Neuronal stem cell (in vitro differentiated cells): Measurements from ENCODE around the gene TMTC1.

Experiments used
- DNase-seq: peaks from one replicate; pipeline ENCODE4 v3.0.0-alpha.2; 2013; ENCODE audit warnings: low spot score
- H2AFZ ChIP-seq: one replicate; pipeline ENCODE4 v1.6.1; 2013; ENCODE audit warnings: mild to moderate bottlenecking, low read length, inconsistent platforms
- H2AK5ac ChIP-seq: 2 replicates; pipeline ENCODE4 v1.6.1; 2013; ENCODE audit warnings: low read depth, mild to moderate bottlenecking, inconsistent platforms, low read length, moderate library complexity, mixed read lengths
- H2BK120ac ChIP-seq: 2 replicates; pipeline ENCODE4 v1.6.1; 2013; ENCODE audit warnings: low read depth, mild to moderate bottlenecking, inconsistent platforms, low read length, moderate library complexity, mixed read lengths
- H2BK12ac ChIP-seq: one replicate; pipeline ENCODE4 v1.6.1; 2013; ENCODE audit warnings: low read length, inconsistent platforms
- H2BK15ac ChIP-seq: 2 replicates; pipeline ENCODE4 v1.6.1; 2013; ENCODE audit warnings: mild to moderate bottlenecking, low read length, inconsistent platforms, mixed read lengths
- H2BK5ac ChIP-seq: one replicate; pipeline ENCODE4 v1.6.1; 2013; ENCODE audit warnings: inconsistent platforms, mild to moderate bottlenecking, low read length, moderate library complexity
- H3K14ac ChIP-seq: one replicate; pipeline ENCODE4 v1.6.1; 2013; ENCODE audit warnings: low read length, inconsistent platforms
- H3K18ac ChIP-seq: 2 replicates; pipeline ENCODE4 v1.6.1; 2013; ENCODE audit warnings: low read length, inconsistent platforms
- H3K23ac ChIP-seq: 2 replicates; pipeline ENCODE4 v1.6.1; 2013; ENCODE audit warnings: low read depth, mild to moderate bottlenecking, mixed read lengths, low read length, inconsistent platforms; ENCODE audit not compliant: poor library complexity
- H3K27ac ChIP-seq: replicated peaks from 3 replicates; pipeline ENCODE4 v1.5.1; 2013; ENCODE audit warnings: low read length, inconsistent platforms
- H3K27me3 ChIP-seq, 3 experiments: 2 replicates each; pipeline ENCODE4 v1.6.1; 2013; ENCODE audit warnings: low read length in 3 of 3, mild to moderate bottlenecking in 2 of 3, inconsistent platforms in 1 of 3, low read depth in 1 of 3, mixed read lengths in 1 of 3, moderate library complexity in 1 of 3; ENCODE audit not compliant: control insufficient read depth in 3 of 3, insufficient read depth in 3 of 3
- H3K36me3 ChIP-seq, 2 donors: replicated peaks in 1 of 2; 2 replicates each; pipeline ENCODE4 v1.6.1; 2013; ENCODE audit warnings: low read length in 2 of 2; ENCODE audit not compliant: control insufficient read depth in 2 of 2, insufficient read depth in 2 of 2
- H3K4ac ChIP-seq: 2 replicates; pipeline ENCODE4 v1.6.1; 2013; ENCODE audit warnings: inconsistent platforms, mild to moderate bottlenecking, low read length, moderate library complexity
- H3K4me1 ChIP-seq, 2 donors: 1 replicate in 1 of 2; 2 replicates in 1 of 2; pipeline ENCODE4 v1.6.1; 2013; ENCODE audit warnings: low read length in 2 of 2, low read depth in 1 of 2; ENCODE audit not compliant: control insufficient read depth in 2 of 2, insufficient read depth in 1 of 2
- H3K4me2 ChIP-seq: one replicate; pipeline ENCODE4 v1.6.1; 2013; ENCODE audit warnings: mild to moderate bottlenecking, low read length, inconsistent platforms; ENCODE audit not compliant: insufficient read depth, poor library complexity, severe bottlenecking
- H3K4me3 ChIP-seq, 2 donors: 2 replicates each; pipeline ENCODE4 v1.5.1; 2013; ENCODE audit warnings: low read length in 2 of 2, mild to moderate bottlenecking in 2 of 2, inconsistent platforms in 1 of 2, moderate library complexity in 1 of 2
- H3K79me1 ChIP-seq: one replicate; pipeline ENCODE4 v1.6.1; 2013; ENCODE audit warnings: low read depth, mild to moderate bottlenecking, inconsistent platforms, low read length, moderate library complexity
- H3K9ac ChIP-seq: one replicate; pipeline ENCODE4 v1.6.1; 2013; ENCODE audit warnings: mild to moderate bottlenecking, low read depth, low read length, inconsistent platforms; ENCODE audit not compliant: poor library complexity
- H3K9me3 ChIP-seq, 2 donors: replicated peaks in 1 of 2; 2 replicates each; pipeline versions ENCODE3 to v1.6.1; 2013; ENCODE audit warnings: low read length in 2 of 2, mild to moderate bottlenecking in 2 of 2, inconsistent platforms in 1 of 2, low read depth in 1 of 2, mixed read lengths in 1 of 2, moderate library complexity in 1 of 2; ENCODE audit not compliant: control insufficient read depth in 2 of 2, insufficient read depth in 1 of 2
- H4K8ac ChIP-seq: one replicate; pipeline ENCODE4 v1.6.1; 2013; ENCODE audit warnings: low read depth, mild to moderate bottlenecking, inconsistent platforms, low read length, moderate library complexity
- H4K91ac ChIP-seq: one replicate; pipeline ENCODE4 v1.6.1; 2013; ENCODE audit warnings: low read length, low read depth, mild to moderate bottlenecking, inconsistent platforms; ENCODE audit not compliant: poor library complexity
- WGBS, 2 donors: extraction: QIAGEN DNeasy Blood & Tissue Kit; methylation state at CpG; one replicate each; pipeline ENCODE4 v1.1.7; 2013; ENCODE audit warnings: missing lambda C conversion rate in 2 of 2, mixed read lengths in 1 of 2; ENCODE audit not compliant: insufficient read length in 2 of 2, insufficient replicate concordance in 1 of 2; ENCODE audit errors: extremely low coverage in 2 of 2; 5-methylcytosine and 5-hydroxymethylcytosine counted together

The TMTC1 gene

DNA sequence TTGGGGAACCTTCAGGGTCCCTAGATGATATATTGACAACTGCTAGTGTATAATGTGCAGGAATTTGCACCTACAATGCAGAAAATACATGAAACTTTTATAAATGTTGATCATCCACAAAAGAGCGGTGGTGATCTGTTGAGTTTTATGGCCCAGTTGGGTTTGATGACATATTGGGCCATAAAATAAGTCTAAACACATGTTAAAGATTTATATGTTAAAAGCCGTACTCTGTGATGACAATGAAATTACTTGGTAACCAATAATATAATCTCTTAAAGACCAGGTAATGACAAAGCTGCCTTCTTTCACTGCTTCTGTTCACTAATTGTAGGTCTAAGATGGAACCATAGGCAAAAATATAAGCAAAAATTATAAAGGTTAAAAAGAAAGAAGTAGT lies 61.6 kb downstream of the TMTC1 start:
- Histone ChIP-seq H2BK120ac (no peak overlapping the region), H2AFZ (no peak overlapping the region), H3K4me3 (no peak overlapping the region), H3K18ac (no peak overlapping the region), H3K14ac (no peak overlapping the region), H3K36me3 (peaks cover 0 to 5% of the 10 kb centered on the region in 2 donors), H3K23ac (no peak overlapping the region), H3K9me3 (no peaks in the 10 kb centered on the region), H3K4me2 (no peak overlapping the region), H4K91ac (no peak overlapping the region), H2BK15ac (no peak overlapping the region), H2AK5ac (no peak overlapping the region), H3K79me1 (no peaks in the 10 kb centered on the region), H3K4ac (no peak overlapping the region), H4K8ac (no peak overlapping the region), H3K27me3 (no peaks in the 10 kb centered on the region), H3K4me1 (peaks cover 2 to 27% of the 10 kb centered on the region in 2 donors), H3K27ac (no peak overlapping the region), H3K9ac (no peak overlapping the region), H2BK12ac (no peak overlapping the region), H2BK5ac (no peak overlapping the region)
- no peak for DNase-seq
- WGBS, 2 donors = no CpG with 5 or more reads among the region's 2 CpGs

DNA sequence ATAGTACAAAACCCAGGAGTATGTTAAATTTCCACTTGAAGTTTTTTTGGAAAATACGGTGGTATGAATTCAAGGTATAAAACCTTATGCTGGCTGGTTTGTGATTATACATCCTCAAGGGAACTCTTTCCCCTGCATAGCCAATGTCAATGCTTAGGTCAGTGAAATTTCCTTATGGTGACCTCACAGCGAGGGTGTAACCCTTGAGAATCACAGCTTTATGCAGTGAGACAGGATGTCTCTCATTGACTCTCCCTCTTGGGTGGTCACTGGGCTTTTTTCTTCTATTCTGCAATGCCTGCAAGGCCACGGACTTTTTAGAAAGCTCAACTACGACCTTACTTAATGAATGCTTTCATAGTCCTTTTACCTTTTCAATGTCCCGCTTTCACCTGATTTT lies 64.4 kb downstream of the TMTC1 start:
- Histone ChIP-seq H3K18ac (no peak overlapping the region), H4K8ac (no peak overlapping the region), H3K4me3 (no peak overlapping the region), H3K36me3 (peaks cover 0 to 6% of the 10 kb centered on the region in 2 donors), H2AK5ac (no peak overlapping the region), H3K4me1 (peaks cover 0 to 13% of the 10 kb centered on the region in 2 donors), H2BK120ac (no peak overlapping the region), H3K9me3 (no peaks in the 10 kb centered on the region), H3K4me2 (no peak overlapping the region), H3K14ac (no peak overlapping the region), H3K9ac (no peak overlapping the region), H3K4ac (no peak overlapping the region), H3K27ac (no peak overlapping the region), H4K91ac (no peak overlapping the region), H2BK15ac (no peak overlapping the region), H2BK5ac (no peak overlapping the region), H3K79me1 (no peaks in the 10 kb centered on the region), H2BK12ac (no peak overlapping the region), H3K23ac (no peak overlapping the region), H2AFZ (no peak overlapping the region), H3K27me3 (no peaks in the 10 kb centered on the region)
- no CpG with 5 or more reads among the region's 5 CpGs for WGBS, 2 donors
- no peak for DNase-seq

DNA sequence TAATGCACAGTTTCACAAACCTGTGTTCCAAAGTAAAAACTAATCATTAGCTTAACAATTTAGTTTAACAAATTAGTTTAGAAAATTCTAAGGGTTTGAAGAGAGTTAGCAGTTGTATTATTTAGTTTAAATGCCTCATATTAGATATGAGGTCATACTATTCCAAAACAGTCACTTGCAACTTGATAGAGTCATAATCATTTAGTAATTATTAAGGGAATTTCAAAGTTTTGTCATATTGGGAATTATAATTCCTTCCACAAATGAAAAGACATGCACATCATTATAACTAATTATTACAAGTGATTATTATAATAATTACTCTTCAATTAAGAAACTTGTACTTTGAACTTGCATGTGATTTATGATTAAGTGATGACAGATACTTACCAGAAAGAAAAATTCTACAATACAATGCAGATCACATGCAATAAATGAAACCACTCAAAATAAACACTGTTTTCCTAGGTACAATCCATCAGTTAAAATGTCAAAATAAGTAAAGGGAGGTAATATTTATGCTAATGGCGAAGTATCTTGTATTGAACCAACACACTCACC lies 66.1 kb downstream of the TMTC1 start:
- Histone ChIP-seq H3K36me3 (peaks cover 0 to 6% of the 10 kb centered on the region in 2 donors), H3K18ac (no peak overlapping the region), H4K91ac (no peak overlapping the region), H2BK15ac (no peak overlapping the region), H3K4me2 (no peak overlapping the region), H2BK12ac (no peak overlapping the region), H3K14ac (no peak overlapping the region), H3K4me3 (no peak overlapping the region), H3K9me3 (no peaks in the 10 kb centered on the region), H4K8ac (no peak overlapping the region), H3K79me1 (no peaks in the 10 kb centered on the region), H2AK5ac (no peak overlapping the region), H2AFZ (no peak overlapping the region), H2BK120ac (no peak overlapping the region), H3K27ac (no peak overlapping the region), H3K4me1 (peaks cover 0 to 13% of the 10 kb centered on the region in 2 donors), H3K9ac (no peak overlapping the region), H2BK5ac (no peak overlapping the region), H3K27me3 (no peaks in the 10 kb centered on the region), H3K23ac (no peak overlapping the region), H3K4ac (no peak overlapping the region)
- no peak for DNase-seq
- WGBS, 2 donors = no CpG with 5 or more reads among the region's 1 CpG

DNA sequence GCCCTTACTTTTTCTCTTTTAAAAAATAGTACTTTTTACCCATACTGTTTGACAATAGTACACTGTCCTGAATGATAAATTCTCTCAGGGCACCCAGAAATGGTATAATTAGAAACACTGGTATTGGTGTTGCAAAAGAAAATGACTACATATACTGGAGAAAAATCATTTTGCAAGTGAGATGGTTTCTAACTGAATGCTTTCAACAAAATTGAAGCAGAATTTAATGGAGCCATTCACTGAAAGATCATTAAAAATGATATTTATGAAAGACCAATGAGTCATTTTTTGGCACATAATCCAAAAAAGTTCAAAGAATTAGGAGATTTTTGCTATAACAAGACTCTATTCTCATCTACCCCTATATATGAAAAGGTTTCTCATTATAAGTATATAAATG lies 68.8 kb downstream of the TMTC1 start:
- Histone ChIP-seq H3K9me3 (no peaks in the 10 kb centered on the region), H4K91ac (no peak overlapping the region), H3K14ac (no peak overlapping the region), H4K8ac (no peak overlapping the region), H2AFZ (no peak overlapping the region), H3K23ac (no peak overlapping the region), H2BK120ac (no peak overlapping the region), H3K27me3 (no peaks in the 10 kb centered on the region), H3K4me2 (no peak overlapping the region), H3K18ac (no peak overlapping the region), H3K36me3 (peaks cover 0 to 3% of the 10 kb centered on the region in 2 donors), H3K79me1 (no peaks in the 10 kb centered on the region), H2BK12ac (no peak overlapping the region), H2BK5ac (no peak overlapping the region), H3K4me1 (peaks cover 2 to 14% of the 10 kb centered on the region in 2 donors), H3K4ac (no peak overlapping the region), H2BK15ac (no peak overlapping the region), H2AK5ac (no peak overlapping the region), H3K9ac (no peak overlapping the region), H3K4me3 (no peak overlapping the region), H3K27ac (no peak overlapping the region)
- DNase-seq = no peak
